Stimulated activated CD8-positive, alpha-beta memory T cell treated with anti-CD3 and anti-CD28 coated beads, Interleukin-4, amount 100 ng/mL, for 24 hours (primary cell): ENCODE data around the gene MAP7D2.
"Not testable (repeated sequence)": the region's sequence is repeated elsewhere in the genome, so short reads cannot be mapped to it uniquely, and the experiment has no call there.

Source experiments
- DNase-seq: peaks from one replicate; pipeline ENCODE4 v3.0.0-alpha.2; 2020; ENCODE audit warnings: low read depth

MAP7D2 gene

DNA sequence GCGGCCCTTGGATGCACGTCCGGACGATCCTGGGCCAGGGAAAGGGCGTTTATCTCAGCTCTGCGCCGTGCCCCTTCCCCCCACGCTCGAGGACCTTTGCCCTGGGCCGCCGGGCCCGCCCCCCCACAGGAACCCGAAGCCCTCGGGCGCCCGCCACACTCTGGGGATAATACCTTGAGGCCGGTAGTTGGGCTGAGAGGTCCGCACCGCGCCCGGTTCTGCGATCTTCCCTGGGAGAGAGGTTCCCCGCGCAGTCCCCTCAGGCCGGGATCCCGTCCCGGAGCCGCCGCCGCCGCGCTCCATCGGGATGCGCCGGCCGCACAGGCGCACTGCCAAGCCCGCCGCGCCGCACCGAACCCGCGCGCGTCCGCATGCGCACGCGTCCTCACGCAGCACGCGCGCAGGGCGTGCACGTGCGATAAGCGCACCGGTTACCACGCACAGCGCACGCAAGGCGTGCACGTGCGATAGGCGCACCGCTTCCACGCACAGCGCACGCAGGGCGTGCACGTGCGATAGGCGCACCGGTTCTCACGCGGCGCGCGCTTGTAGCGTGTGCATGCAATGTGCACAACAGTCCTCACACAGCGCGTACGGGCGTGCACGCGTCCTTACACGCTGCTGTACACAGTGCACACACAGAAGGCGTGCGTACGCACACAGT, at the start of gene MAP7D2:
MAP7D2 (minus strand) TSS at position 331 of the 664 bp plus-strand sequence; CDS start at position 303, 28 bp downstream.
- no peak for DNase-seq

GRCh38 chrX:20162516-20162915, 45.8 kb upstream of the MAP7D2 start:
- not testable (repeated sequence) for DNase-seq

DNA sequence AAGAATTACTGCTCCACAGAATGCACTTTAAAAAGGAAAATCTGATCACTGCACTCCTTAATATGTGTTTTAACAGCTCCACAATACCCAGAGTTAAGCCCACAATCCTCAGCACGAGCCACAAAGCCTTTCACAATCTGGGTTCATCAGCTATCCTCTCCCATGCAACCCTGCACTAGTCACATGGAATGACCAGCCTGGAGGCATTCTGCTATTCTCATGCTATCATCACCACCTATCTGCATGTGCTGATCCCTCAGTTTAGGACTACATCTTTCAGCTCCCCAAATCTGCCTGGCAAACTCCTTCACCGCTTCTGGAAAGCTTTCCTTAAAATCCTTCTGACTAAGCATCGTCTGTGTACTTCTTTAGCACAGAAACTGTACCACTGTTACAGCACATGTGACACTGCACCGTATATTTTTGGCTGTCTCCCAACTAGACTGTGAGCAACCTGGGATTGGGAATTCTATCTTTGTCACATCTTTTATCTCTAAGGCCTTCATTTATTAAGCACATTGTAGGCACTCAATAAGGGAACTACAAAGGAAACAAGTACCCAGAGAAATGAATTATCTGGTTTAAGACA, 43.2 kb upstream of the MAP7D2 start:
- DNase-seq, result no peak

DNA sequence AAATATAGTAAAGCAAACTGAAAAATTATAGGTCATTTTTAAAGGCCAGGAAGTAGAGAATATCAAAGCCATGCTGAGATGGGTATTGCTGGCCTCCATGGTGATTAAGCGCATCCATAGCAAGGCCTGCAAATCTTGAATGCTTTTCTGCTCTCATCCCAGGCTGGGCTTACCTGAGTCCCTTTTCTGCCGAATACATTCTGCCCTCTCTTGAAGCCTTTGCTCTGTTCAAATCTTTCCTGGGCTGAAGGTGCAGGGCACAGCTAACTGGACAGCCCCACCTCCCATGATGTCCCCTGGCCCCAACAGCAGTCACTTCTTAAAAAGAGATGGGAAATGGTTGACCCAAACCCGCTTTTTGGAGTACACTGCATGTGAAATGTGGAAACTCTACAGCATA, 35.0 kb upstream of the MAP7D2 start:
- DNase-seq, result no peak

GRCh38 chrX:20149326-20149725, 32.6 kb upstream of the MAP7D2 start:
- no peak for DNase-seq

DNA sequence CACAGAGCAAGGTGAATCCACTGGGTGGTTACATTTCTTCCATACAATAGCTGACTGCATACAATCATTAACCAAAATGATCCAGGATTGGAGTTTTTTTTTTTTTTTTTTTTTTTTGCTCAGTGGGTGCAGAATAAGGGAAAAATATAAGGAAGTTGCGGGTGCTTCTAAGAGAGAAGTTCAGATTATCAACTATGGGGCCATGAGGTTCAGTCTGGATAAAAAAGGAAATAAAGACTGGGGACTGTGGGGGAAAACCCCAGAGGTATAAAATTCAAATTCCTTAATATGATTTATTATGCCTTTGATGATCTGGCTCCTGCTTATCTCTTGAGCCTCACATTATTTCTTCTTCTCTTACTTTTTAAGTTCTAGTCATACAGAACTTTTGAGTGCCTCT, 30.9 kb upstream of the MAP7D2 start:
- DNase-seq, result no peak

- DNase-seq, result no peak
Observed at GRCh38 chrX:20144491-20144890, 27.8 kb upstream of the MAP7D2 start.

DNA sequence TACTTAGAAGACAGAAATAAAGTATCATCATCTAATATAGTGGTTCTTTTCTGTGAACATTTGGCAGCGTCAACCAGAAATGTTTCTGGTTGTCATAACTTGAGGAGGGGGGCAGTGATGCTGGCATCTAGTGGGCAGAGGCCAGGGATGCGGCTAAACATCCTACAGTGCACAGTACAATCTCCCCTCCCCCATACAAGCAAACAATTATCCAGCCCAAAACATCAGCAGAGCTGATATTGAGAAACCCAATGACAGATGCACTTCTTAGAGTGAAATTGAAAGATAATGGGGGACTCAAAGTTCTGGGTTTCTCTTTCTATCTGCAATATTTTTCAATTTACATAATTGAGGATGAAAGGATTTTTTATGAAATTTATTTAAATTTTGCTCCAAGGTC, 26.9 kb upstream of the MAP7D2 start:
- no peak for DNase-seq

- no peak for DNase-seq
Observed at GRCh38 chrX:20143111-20143510, 26.4 kb upstream of the MAP7D2 start.

- peak; percentile 97 for DNase-seq
Observed at GRCh38 chrX:20141281-20142220, 24.8 kb upstream of the MAP7D2 start, which contains the start of gene EIF1AX. TSS of gene EIF1AX (minus strand) at chrX:20141838. CDS start at chrX:20141640, 198 bp downstream.

- no peak for DNase-seq
Observed at GRCh38 chrX:20140420-20140819, 23.7 kb upstream of the MAP7D2 start.

DNA sequence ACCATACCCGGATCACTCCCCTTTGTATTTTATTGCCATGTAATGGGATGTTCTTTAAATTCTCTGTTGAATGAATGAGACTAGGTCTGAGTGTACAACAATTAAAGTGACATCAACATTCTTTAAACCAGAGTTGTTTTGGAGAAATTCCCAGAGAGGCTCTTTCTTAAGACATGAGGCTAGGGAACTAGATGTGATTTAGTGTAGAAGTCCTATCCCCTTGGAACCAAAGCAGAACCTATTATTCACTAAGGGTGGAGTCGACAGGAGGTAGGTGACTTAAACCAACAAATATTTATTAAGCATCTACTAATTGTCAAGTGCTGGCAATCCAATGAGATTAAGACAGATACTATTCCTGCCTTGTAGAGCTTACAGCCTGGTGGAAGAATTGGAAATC, 23.3 kb upstream of the MAP7D2 start:
- DNase-seq, result no peak

GRCh38 chrX:20135944-20136343, 19.2 kb upstream of the MAP7D2 start:
- no peak for DNase-seq

DNA sequence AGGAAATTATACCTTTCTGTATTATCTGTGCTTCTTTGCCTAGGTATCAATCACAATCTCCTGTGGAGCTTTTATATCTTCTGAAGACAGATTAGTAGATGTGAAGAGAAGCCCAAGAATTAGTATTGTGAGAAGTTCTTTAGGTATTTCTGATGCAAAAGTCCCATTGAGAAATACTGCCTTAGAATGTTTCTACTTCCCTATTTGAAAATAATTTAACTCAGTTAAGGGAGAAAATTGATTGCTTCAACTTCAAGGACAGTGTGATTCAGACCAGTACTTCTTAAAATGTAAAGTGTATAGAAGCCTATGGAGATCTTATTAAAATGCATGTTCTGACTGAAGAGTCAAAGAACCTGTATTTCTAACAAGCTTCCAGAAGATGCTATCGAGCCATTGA, 16.0 kb upstream of the MAP7D2 start:
- DNase-seq, result no peak

DNA sequence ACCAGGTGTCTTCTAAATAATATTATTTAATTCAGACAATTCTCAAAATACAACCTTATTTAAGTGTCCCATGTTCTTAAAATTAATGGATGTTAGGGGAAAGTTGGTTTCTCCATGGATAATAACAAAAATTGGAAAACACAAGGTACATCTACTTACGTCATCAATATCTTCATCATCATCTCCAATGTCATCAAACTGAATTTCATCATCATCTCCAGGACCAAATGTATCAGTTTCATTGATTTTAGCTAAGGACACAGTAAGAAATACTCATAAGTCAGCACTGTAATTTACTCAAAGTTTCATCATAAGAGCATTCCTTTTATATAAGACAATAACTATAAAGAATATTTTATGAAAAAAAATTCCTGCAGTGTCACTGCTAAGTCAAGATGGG, 13.7 kb upstream of the MAP7D2 start:
- no peak for DNase-seq

DNA sequence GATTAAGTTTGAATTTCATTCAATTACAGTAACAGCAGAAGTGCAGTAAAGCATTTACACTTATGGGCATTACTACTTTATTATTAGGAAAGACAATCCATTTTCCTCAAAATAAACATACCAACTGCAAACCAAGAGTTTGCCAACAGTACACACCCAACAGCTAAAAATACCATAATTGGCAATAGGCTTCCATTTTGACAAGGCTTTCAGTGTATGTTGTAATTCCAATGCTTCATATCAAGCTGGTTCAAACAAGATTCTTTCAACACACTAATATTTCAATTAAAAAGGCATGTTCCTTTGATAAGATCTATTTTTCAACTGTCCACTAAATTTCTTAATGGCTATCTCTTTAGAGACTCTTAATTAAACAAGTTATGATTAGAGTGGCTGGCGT, 12.8 kb upstream of the MAP7D2 start:
- no peak for DNase-seq

GRCh38 chrX:20128670-20129069, 12.0 kb upstream of the MAP7D2 start:
- no peak for DNase-seq

DNA sequence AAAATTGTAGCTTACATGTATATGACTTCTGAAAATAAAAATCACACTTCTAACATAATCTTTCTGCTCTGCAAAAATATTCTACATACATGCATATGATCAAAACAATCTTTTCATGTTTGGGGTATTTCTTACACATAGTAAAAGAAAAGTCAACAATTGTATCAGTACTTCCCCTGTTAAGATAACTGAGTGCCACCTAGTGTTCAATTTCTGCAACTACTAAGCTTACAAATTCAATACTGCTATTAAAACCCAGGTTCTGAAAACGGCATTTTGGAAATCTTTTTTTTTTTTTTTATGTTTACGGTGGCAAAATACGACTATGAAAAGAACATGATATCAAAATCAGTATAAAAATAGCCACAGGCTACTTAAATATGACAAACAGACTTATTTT, 10.7 kb upstream of the MAP7D2 start:
- DNase-seq, result not testable (repeated sequence)

DNA sequence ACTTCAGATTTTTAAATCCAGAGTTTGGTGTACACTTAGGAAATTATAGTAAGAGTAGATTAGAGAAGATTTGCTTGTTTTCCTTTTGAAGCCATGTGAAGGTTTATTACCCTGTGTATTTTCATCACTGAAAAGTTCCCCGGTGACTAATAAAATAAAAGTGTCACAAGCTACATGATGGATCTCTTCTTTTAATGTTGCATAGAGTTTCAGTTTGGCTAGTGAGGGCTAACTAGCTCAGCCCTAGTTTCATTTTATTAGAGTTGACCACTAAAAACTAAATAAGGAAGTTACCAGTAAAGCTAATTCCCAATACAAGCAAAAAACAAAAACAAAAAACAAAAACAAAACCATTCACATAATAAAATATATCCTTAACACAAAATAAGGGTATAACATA, 10.1 kb upstream of the MAP7D2 start:
- not testable (repeated sequence) for DNase-seq

DNA sequence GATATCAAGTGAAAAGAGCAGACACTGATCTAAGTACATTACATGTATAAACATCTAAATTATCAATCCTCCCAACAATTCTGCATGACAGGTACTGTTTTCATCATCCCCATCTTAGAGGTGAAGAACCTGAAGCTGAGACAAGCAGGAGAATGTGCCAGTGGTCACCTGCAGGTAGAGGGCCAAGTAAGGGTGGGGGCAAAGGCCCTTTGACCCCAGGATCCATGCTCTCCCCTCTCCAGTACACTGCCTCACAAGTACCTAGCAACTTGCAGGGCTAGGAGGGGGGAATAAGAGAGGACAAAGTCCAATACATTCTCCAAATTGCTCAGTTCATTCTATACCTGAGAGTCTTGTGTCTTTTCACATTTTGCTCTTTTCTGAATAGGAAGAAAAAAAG, 8.3 kb upstream of the MAP7D2 start:
- DNase-seq, result no peak

DNA sequence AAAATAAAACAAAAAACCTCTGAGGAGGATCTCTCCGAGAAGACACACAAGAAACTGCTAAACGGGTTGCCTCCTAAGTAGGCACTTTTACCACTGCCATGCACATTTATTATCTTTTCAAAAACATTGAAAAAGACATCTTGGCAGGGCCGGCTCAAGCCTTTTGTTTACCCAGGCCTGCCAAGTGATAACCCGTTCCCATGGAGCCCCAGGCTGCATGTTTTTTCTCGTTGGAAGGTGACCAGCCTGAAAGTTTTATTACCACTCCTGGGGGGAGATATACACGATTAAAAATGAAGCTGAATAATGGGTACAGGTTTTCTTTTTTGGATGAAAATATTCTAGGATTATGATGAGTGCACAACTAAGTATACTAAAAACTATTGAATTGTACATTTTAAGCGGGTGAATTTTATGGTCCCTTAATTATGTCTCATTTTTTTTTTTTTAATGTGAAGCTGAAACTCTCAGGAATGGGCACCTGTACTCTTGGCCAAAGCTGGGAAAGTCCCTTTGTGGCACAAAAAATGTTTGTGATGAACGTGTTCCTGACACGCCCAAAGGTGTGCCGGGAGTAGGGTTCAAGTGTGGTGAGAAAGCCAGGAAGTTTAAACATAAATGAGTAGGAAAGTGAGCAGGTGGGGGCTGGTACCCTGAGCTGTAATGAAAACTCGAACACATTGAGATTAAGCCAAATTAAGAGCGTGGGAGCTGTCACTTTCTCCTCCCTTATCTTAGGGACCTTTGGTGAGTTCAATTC, 1.5 kb upstream of the MAP7D2 start:
- DNase-seq, result no peak

- DNase-seq, result no peak
Observed at GRCh38 chrX:20116087-20116576, 575 bp downstream of the MAP7D2 start.
